PFSK-1 (cell line): Measurements from ENCODE around the gene TEDC2.

ENCODE experiments used
- FOXP2 ChIP-seq: optimal IDR thresholded peaks from 2 replicates; pipeline ENCODE3; 2011; ENCODE audit warnings: borderline replicate concordance, control low read depth, inconsistent platforms; ENCODE audit not compliant: insufficient read depth; ENCODE audit errors: extremely low read length, extremely low read depth
- POLR2AphosphoS5 ChIP-seq: IDR thresholded peaks from 2 replicates; pipeline ENCODE4 v1.6.1; 2012; ENCODE audit warnings: low read depth, mild to moderate bottlenecking, control low read depth, low read length, moderate library complexity
- SIN3A ChIP-seq: IDR thresholded peaks from 2 replicates; pipeline ENCODE4 v1.6.1; 2012; ENCODE audit warnings: mild to moderate bottlenecking, low read length, moderate library complexity, borderline replicate concordance; ENCODE audit not compliant: insufficient read depth
- TAF1 ChIP-seq: IDR thresholded peaks from 2 replicates; pipeline ENCODE4 v1.6.1; 2012; ENCODE audit warnings: low read length, control low read depth, borderline replicate concordance; ENCODE audit not compliant: insufficient read depth
- TF ChIP-seq, protein P1 (sequence below), 2 experiments: IDR thresholded peaks; 2 replicates each; pipeline versions ENCODE4 v1.6.1 to v1.8.0; 2011 to 2012; ENCODE audit warnings: low read depth in 2 of 2, low read length in 2 of 2, control low read depth in 1 of 2, inconsistent platforms in 1 of 2, mild to moderate bottlenecking in 1 of 2, moderate library complexity in 1 of 2; ENCODE audit not compliant: insufficient read depth in 1 of 2

TEDC2 gene

DNA sequence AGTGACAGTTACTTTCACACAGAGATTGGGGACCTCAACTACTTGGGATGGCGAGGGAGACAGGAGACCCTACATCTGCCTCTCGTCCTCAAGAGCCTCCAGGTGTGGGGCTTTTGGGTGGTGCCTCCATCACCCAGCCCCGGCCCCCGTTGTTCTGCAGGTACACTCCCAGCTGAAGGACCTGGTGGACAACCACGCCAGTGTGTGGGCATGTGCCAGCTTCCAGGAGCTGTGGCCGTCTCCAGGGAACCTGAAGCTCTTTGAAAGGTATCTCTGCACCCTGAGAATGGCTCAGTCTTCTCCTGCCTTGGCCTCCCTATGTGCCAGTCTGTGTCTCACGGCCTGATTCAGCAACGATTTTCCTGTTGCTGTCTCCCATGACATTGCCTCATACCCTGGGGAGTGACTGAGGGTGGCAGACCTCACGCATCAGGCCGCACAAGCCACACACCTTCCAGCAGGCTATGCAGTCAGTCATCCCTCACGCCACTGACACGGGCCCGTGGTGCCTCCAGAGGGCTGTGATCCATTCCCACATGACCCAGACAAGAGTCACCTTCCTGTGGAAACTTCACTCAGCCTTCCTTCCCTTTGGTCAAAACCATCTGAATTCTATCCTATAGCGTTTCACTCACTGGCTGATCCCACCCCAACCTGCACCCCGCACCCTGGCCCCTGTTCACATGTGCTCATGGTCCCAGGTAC is 27.0 kb upstream of the TEDC2 start:
- TF ChIP-seq POLR2AphosphoS5 (no peak), SIN3A (no peak), TAF1 (no peak), FOXP2 (no peak)
- TF ChIP-seq, protein P1, sequence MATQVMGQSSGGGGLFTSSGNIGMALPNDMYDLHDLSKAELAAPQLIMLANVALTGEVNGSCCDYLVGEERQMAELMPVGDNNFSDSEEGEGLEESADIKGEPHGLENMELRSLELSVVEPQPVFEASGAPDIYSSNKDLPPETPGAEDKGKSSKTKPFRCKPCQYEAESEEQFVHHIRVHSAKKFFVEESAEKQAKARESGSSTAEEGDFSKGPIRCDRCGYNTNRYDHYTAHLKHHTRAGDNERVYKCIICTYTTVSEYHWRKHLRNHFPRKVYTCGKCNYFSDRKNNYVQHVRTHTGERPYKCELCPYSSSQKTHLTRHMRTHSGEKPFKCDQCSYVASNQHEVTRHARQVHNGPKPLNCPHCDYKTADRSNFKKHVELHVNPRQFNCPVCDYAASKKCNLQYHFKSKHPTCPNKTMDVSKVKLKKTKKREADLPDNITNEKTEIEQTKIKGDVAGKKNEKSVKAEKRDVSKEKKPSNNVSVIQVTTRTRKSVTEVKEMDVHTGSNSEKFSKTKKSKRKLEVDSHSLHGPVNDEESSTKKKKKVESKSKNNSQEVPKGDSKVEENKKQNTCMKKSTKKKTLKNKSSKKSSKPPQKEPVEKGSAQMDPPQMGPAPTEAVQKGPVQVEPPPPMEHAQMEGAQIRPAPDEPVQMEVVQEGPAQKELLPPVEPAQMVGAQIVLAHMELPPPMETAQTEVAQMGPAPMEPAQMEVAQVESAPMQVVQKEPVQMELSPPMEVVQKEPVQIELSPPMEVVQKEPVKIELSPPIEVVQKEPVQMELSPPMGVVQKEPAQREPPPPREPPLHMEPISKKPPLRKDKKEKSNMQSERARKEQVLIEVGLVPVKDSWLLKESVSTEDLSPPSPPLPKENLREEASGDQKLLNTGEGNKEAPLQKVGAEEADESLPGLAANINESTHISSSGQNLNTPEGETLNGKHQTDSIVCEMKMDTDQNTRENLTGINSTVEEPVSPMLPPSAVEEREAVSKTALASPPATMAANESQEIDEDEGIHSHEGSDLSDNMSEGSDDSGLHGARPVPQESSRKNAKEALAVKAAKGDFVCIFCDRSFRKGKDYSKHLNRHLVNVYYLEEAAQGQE (IDR thresholded peaks at IDR 0.05; ENCODE audit: insufficient read depth in 1 of 2, low read depth in 2 of 2, low read length in 2 of 2), result no peak

DNA sequence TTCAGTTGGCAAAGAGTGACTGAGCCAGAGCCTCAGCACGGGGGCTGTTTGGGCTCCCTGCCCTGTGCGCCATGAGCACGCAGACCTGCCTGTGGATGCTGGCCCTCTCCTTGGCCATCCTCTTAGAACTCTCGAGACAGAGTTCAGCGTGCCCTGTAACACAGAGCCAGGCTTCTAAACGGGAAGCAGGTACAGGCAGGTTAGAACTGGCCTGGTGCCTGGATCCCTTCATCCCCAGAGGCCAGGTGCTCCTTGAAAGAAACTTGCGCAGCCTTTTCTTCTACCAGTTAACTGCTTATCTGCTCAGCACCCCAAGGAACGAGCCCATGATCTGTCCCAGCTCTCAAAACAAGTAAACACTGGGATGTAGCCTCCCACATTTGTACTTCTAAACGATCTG is 23.8 kb upstream of the TEDC2 start:
- TF ChIP-seq FOXP2 (no peak), SIN3A (no peak), POLR2AphosphoS5 (no peak), TAF1 (no peak)
- TF ChIP-seq, protein P1 (IDR thresholded peaks at IDR 0.05; ENCODE audit: insufficient read depth in 1 of 2, low read depth in 2 of 2, low read length in 2 of 2), result no peak

DNA sequence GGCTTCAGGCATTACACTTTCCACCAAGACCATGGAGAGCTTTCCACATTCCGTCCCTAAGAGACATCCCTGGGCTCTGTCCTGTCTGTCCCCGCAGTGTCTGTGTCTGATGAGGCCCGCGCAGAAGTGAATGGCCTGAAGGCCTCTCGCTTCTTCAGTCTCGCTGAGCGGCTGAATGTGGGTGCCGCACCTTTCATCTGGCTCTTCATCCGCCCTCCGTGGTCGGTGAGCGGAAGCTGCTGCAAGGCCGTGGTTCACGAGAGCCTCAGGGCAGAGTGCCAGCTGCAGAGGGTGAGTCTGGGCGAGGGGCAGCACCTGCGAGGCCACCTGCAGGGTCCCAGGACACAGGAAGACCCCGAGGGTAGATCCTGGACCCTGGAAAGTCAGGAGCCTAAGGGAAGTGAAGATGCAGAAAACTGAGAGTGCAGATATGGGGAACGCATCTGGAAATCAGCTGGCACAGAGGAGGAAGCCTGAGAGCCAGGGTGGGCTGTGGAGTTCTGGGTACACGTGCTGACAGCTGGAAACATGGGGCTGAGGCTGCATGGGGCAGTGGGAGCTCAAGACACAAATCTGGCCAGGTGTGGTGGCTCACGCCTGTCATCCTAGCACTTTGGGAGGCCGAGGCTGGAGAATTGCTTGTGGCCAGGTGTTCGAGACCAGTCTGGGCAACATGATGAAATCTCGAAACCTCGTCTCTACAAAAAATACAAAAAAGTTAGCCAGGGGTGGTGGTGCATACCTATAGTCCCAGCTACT is 22.7 kb upstream of the TEDC2 start:
- TF ChIP-seq POLR2AphosphoS5, result no peak
- TF ChIP-seq TAF1, result no peak
- TF ChIP-seq FOXP2, result no peak
- no peak for TF ChIP-seq SIN3A
- TF ChIP-seq, protein P1 (IDR thresholded peaks at IDR 0.05; ENCODE audit: insufficient read depth in 1 of 2, low read depth in 2 of 2, low read length in 2 of 2), result no peak

DNA sequence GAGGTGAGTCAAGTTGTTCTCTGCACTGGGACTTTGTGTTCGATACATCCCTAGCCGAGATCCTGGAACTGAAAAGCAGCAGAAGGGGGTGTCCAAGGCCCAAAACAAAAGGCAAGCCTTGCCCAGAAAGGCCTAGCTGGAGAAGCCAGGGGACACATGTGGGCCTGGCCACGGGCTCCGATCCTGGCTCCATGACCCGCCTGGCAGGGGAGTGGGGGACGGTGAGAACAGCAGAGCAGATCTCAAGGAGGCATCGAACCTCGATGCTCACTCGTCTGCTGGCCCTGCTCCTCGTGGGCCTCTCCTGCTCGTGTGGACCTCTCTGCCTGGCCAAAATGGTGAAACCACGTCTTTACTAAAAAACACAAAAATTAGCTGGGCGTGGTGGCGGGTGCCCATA is 21.8 kb upstream of the TEDC2 start:
- TF ChIP-seq, protein P1 (IDR thresholded peaks at IDR 0.05; ENCODE audit: insufficient read depth in 1 of 2, low read depth in 2 of 2, low read length in 2 of 2), result no peak
- TF ChIP-seq FOXP2, result no peak
- TF ChIP-seq TAF1, result no peak
- TF ChIP-seq SIN3A, result no peak
- no peak for TF ChIP-seq POLR2AphosphoS5
